Sigmoid colon (tissue), 7 donors: ENCODE measurements around the gene RAP2A. TPM values are rescaled to one million over a fixed set of nuclear protein-coding genes. Genes with fewer than 3 reads are reported as not detected.

ENCODE experiments used
- DNase-seq: peaks from one replicate; pipeline ENCODE4 v3.0.0-alpha.2; 2019
- H3K27ac ChIP-seq, 4 donors: fragments of 200-600 bp; sonication (generic); one replicate each; pipeline ENCODE4 v1.5.1; 2016 to 2019; ENCODE audit warnings: mild to moderate bottlenecking in 1 of 4
- H3K27me3 ChIP-seq, 3 donors: fragments of 200-600 bp; sonication (generic); one replicate each; pipeline ENCODE4 v1.5.1; 2019; ENCODE audit warnings: mild to moderate bottlenecking in 1 of 3
- H3K36me3 ChIP-seq, 4 donors: fragments of 200-600 bp; sonication (generic); one replicate each; pipeline ENCODE4 v1.5.1; 2016 to 2019
- H3K4me1 ChIP-seq, 4 donors: fragments of 200-600 bp; sonication (generic); one replicate each; pipeline ENCODE4 v1.5.1; 2017 to 2019
- H3K4me3 ChIP-seq, 4 donors: fragments of 200-600 bp; sonication (generic); one replicate each; pipeline ENCODE4 v1.5.1; 2017 to 2019; ENCODE audit warnings: mild to moderate bottlenecking in 2 of 4, moderate library complexity in 1 of 4
- H3K9me3 ChIP-seq, 4 donors: fragments of 200-600 bp in 3 of 4; sonication (generic) in 3 of 4; one replicate each; pipeline versions ENCODE4 v1.5.1 to v1.6.1; 2013 to 2019
- EP300 ChIP-seq, 4 donors: sonication (generic); formaldehyde crosslinking; IDR thresholded peaks; one replicate each; pipeline ENCODE4 v1.6.1; 2017; ENCODE audit warnings: antibody characterized with exemption in 4 of 4
- POLR2A ChIP-seq, 2 donors: fragments of 450-650 bp; IDR thresholded peaks; one replicate each; pipeline ENCODE4 v1.6.1; 2016; ENCODE audit warnings: antibody characterized with exemption in 2 of 2, mild to moderate bottlenecking in 2 of 2, moderate library complexity in 2 of 2
- POLR2AphosphoS5 ChIP-seq, 4 donors: sonication (generic); formaldehyde crosslinking; IDR thresholded peaks; one replicate each; pipeline ENCODE4 v1.6.1; 2017; ENCODE audit warnings: antibody characterized with exemption in 4 of 4
- WGBS, 2 donors: extraction: QIAGEN DNeasy Blood & Tissue Kit; methylation state at CpG; one replicate each; pipeline ENCODE4 v1.1.7; 2013; 5-methylcytosine and 5-hydroxymethylcytosine counted together
- intact Hi-C: fragments of 100-400 bp; cut with DNase I; formaldehyde crosslinking; loops from one replicate; pipeline ENCODE4 v1.15.1; 2023
- polyA plus RNA-seq, 3 donors: library from polyadenylated mRNA; stranded (reverse); fragments of 200-250 nt; gene quantifications; one replicate each; pipeline ENCODE4 v1.2.3, GENCODE V29; 2013
- total RNA-seq, 4 donors: library from RNA; depleted of rRNA; stranded (reverse); fragments of >200 nt; gene quantifications; one replicate each; pipeline ENCODE4 v1.1.0, GENCODE V29; 2016
- TF ChIP-seq, protein P1 (sequence below), 4 experiments: fragments of 450-650 bp in 3 of 4; fragments of 200-600 bp in 1 of 4; IDR thresholded peaks; one replicate each; pipeline ENCODE4 v1.5.1; 2016 to 2019; ENCODE audit warnings: antibody characterized with exemption in 4 of 4, mild to moderate bottlenecking in 3 of 4, moderate library complexity in 2 of 4
- donor health status: healthy with polysubstance abuse.
- donor health status: Bipolar disorder and iron deficiency.
- donor health status: healthy.

The RAP2A gene
- total and polyA plus RNA-seq, 7 donors: 8.0 to 27.7 (median 17.9) TPM

DNA sequence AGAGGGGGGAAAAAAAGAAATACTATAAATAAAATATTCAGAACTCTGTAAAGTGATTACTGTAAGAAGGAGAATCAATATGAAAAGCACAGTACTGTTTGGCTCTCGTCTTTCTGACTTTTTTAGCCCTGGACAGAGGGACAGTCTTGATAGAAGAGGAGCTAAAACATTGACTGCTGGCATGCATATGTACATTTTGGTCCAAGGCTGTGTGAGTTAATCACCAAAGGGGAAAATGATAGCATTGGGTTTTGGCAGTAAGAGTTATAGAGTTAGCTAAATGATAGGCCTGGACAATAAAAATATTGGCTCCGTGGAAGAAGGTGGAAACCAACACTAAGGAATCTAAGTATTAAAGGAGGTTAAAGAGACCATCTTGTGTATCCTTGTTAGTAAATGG is 50.3 kb downstream of the RAP2A start:
- TF ChIP-seq EP300 (IDR thresholded peaks at IDR 0.05) (no peak), POLR2AphosphoS5 (IDR thresholded peaks at IDR 0.05) (no peak), POLR2A (IDR thresholded peaks at IDR 0.05) (no peak)
- TF ChIP-seq, protein P1, sequence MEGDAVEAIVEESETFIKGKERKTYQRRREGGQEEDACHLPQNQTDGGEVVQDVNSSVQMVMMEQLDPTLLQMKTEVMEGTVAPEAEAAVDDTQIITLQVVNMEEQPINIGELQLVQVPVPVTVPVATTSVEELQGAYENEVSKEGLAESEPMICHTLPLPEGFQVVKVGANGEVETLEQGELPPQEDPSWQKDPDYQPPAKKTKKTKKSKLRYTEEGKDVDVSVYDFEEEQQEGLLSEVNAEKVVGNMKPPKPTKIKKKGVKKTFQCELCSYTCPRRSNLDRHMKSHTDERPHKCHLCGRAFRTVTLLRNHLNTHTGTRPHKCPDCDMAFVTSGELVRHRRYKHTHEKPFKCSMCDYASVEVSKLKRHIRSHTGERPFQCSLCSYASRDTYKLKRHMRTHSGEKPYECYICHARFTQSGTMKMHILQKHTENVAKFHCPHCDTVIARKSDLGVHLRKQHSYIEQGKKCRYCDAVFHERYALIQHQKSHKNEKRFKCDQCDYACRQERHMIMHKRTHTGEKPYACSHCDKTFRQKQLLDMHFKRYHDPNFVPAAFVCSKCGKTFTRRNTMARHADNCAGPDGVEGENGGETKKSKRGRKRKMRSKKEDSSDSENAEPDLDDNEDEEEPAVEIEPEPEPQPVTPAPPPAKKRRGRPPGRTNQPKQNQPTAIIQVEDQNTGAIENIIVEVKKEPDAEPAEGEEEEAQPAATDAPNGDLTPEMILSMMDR (IDR thresholded peaks at IDR 0.05): no peak

DNA sequence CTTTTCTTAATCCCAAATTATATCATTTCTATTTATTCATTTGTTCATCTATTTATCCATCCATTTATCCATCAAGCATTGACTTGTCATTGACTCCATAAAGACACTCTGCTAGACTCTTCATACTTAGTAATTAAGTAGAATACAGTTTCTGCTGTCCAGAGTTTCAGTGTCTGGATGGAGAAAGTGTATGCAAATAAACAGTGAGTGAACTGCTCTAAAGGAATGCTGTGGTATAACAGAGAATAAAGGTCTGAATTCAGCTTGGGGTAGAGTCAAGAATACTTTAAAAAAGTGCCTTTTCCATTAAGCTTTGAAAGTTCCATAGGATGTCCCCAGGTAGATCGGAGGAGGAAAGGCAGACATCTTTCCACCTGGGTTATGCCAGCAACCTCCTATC is 51.4 kb downstream of the RAP2A start:
- H3K36me3 ChIP-seq: no peaks in the 10 kb centered on the region
- TF ChIP-seq POLR2AphosphoS5 (IDR thresholded peaks at IDR 0.05) (no peak), POLR2A (IDR thresholded peaks at IDR 0.05) (no peak), EP300 (IDR thresholded peaks at IDR 0.05) (no peak)
- TF ChIP-seq, protein P1 (IDR thresholded peaks at IDR 0.05): no peak
- H3K27ac ChIP-seq: no peak overlapping the region
- DNase-seq: no peak
- 98 to 100% methylated on average over 1 of the region's 1 CpG for WGBS, 2 donors
- no peaks in the 10 kb centered on the region for H3K4me1 ChIP-seq
- no peak overlapping the region for H3K4me3 ChIP-seq
- no peaks in the 10 kb centered on the region for H3K9me3 ChIP-seq
- intact Hi-C loops: no loop called here
- no peaks in the 10 kb centered on the region for H3K27me3 ChIP-seq

More for the DNA sequence above, 50.3 kb downstream of the RAP2A start:
- no peak overlapping the region for H3K4me3 ChIP-seq
- intact Hi-C loops: no loop called here
- DNase-seq: no peak
- H3K4me1 ChIP-seq: peaks cover 0 to 4% (median under 1%) of the 10 kb centered on the region in 4 donors
- WGBS, 2 donors: 77 to 79% methylated on average over 2 of the region's 2 CpGs
- H3K27ac ChIP-seq: no peak overlapping the region
- H3K36me3 ChIP-seq: no peaks in the 10 kb centered on the region
- no peaks in the 10 kb centered on the region for H3K27me3 ChIP-seq
- H3K9me3 ChIP-seq: no peaks in the 10 kb centered on the region

DNA sequence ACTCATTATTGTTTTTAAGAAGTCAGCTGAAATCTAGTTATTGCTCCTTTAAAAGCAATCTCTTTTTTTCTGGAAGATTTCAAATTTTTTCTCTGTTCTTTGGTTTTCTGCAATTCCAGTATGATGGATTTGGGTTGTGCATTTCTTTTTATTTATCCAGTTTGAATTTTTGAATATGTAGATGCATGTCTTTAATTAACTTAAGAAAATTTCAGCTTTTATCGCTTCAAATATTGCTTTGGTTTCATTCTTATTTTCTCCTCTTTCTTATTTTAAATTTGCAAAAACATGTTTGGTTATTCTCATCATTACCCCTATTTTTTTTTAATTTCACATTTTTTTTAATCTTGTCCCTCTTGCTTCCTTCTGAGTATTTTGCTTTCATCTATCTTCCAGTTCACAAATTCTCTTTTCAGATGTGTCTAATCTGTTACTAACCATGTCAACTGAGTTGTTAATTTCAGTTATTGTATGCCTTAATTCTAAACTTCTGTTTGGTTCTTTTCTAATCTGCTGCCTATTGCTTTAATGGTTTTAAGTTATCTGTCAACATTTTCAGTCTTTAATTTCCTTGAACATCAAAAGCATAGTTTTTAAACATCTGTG is 56.8 kb downstream of the RAP2A start:
- H3K4me3 ChIP-seq: no peak overlapping the region
- intact Hi-C loops: no loop called here
- H3K27ac ChIP-seq: no peak overlapping the region
- H3K4me1 ChIP-seq: no peaks in the 10 kb centered on the region
- H3K36me3 ChIP-seq: no peaks in the 10 kb centered on the region
- 98 to 100% methylated on average over 1 of the region's 1 CpG for WGBS, 2 donors
- no peaks in the 10 kb centered on the region for H3K27me3 ChIP-seq
- DNase-seq: no peak
- TF ChIP-seq, protein P1 (IDR thresholded peaks at IDR 0.05): no peak
- TF ChIP-seq POLR2AphosphoS5 (IDR thresholded peaks at IDR 0.05): no peak
- TF ChIP-seq EP300 (IDR thresholded peaks at IDR 0.05): no peak
- no peak for TF ChIP-seq POLR2A (IDR thresholded peaks at IDR 0.05)
- peaks cover 0 to 7% (median 0%) of the 10 kb centered on the region in 4 donors for H3K9me3 ChIP-seq

DNA sequence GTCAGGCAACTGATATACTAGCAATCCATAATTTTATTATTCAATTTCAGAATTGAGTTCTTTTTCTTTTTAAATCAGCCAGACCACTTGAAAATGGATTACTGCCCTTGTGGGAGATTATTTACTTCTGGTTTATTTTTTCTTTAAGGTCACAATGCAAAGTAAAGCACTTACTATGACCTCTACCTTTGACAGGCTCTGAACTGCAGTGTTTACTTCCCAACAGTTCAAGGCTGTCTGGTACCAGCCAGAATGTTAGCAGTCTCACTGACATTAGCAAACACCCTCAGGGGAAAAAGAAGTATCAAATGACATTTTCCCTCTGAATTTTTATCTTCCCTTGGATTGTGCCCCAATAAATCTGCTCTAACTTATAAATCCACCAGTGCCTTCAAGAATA is 57.5 kb downstream of the RAP2A start:
- TF ChIP-seq POLR2A (IDR thresholded peaks at IDR 0.05): no peak
- TF ChIP-seq POLR2AphosphoS5 (IDR thresholded peaks at IDR 0.05): no peak
- no peak for TF ChIP-seq EP300 (IDR thresholded peaks at IDR 0.05)
- TF ChIP-seq, protein P1 (IDR thresholded peaks at IDR 0.05): no peak
- no peaks in the 10 kb centered on the region for H3K36me3 ChIP-seq
- peaks cover 0 to 7% (median 0%) of the 10 kb centered on the region in 4 donors for H3K9me3 ChIP-seq
- no peaks in the 10 kb centered on the region for H3K4me1 ChIP-seq
- no peak for DNase-seq
- no peak overlapping the region for H3K27ac ChIP-seq
- H3K27me3 ChIP-seq: no peaks in the 10 kb centered on the region
- intact Hi-C loops: no loop called here
- no peak overlapping the region for H3K4me3 ChIP-seq

DNA sequence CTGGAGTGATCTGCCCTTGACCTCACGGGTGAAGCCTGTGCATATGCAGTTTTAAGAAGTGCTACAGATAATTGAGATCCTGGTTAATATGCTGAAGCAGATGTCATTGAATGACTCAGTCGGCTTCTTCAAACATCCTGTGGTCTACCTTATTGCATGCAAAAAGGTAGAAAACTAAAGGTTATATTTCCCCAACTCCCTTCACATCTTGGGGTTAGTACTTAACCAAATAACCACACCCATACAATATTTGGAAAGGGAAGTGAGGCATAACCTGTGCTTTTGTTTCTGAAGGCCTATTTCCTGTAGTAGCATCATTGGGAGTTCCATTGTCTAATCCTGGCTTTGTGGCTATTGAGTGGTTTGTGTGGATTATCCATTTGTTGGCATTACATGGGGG is 58.3 kb downstream of the RAP2A start:
- no peaks in the 10 kb centered on the region for H3K27me3 ChIP-seq
- no peak overlapping the region for H3K4me3 ChIP-seq
- no peaks in the 10 kb centered on the region for H3K4me1 ChIP-seq
- intact Hi-C loops: no loop called here
- WGBS, 2 donors: 77 to 81% methylated on average over 2 of the region's 2 CpGs
- H3K36me3 ChIP-seq: no peaks in the 10 kb centered on the region
- H3K9me3 ChIP-seq: peaks cover 0 to 7% (median 0%) of the 10 kb centered on the region in 4 donors
- no peak for DNase-seq
- no peak overlapping the region for H3K27ac ChIP-seq
- TF ChIP-seq POLR2A (IDR thresholded peaks at IDR 0.05) (no peak), EP300 (IDR thresholded peaks at IDR 0.05) (no peak), POLR2AphosphoS5 (IDR thresholded peaks at IDR 0.05) (no peak)
- TF ChIP-seq, protein P1 (IDR thresholded peaks at IDR 0.05): no peak
